HG02588 (cell line): ENCODE results near the gene BMP6.

ENCODE experiments used
- ATAC-seq: cut with Tn5 transposase; IDR thresholded peaks from one replicate; pipeline ENCODE4 v1.9.1; 2021; ENCODE audit warnings: mild to moderate bottlenecking, moderate library complexity; ENCODE audit not compliant: unreplicated experiment

The BMP6 gene

DNA sequence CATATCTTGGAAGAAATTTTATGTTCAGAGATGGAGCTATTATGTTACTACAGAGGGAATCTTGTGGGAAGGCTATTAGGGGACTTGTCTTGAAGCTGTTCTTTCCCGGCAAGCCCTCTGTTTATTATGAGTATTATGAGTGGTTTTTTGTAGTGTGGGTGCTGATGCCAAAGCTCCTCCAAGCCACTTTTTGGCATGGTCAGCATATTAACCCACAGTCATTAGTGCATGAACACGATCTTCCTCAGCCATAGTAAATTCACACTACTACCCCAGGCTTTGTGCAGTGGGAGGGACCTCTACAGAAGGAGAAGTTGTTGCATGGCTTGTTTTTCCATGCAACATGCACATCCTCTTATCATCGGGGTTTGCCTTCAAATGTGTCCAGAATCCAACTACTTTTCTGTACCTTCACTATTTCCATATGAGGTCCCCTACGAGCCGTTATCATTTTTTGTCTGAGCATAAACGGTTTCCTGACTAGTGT, 6.5 kb upstream of the BMP6 start:
- ATAC-seq: no peak

DNA sequence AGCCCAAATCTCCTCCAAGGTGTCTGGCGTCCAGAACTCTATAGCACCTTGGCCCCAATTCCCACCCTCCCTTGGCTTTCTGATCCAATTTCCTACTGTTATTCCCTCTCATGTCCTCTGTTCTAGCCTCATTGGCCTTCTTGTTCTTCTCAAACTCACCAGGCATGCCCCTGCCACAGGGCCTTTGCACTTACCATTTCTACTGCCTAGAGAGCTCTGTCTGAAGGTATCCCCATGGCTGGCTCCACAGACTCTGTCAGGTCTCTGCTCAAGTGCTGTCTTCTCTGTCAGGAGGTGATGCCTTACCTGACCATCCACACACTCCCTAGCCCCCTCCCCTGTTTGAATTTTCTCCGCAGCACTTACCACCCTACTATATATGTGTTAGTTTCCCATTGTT, 5.6 kb upstream of the BMP6 start:
- ATAC-seq: no peak

GRCh38 chr6:7721649-7722048, 4.2 kb upstream of the BMP6 start:
- no peak for ATAC-seq

DNA sequence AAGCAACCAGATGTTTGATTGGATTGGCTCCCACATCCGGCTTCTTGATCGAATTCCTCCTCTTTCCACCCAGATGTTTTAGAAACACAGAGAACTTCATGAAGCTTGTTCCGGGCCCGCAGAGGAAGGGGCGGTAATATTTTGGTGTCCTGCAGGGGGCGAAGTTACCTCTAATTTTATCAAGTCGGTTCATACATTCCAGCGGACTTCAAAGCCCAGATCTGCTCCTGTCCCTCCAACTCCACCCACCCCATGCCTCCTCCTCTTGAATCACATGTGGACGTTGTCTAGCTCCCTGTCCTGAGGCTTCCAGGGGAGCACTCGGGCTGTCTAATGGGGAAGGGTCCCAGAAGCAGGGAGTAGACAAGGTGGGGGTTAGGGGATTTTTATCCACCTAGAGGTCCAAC, 2.9 kb upstream of the BMP6 start:
- no peak for ATAC-seq

GRCh38 chr6:7723554-7723953, 2.3 kb upstream of the BMP6 start:
- ATAC-seq: no peak

- ATAC-seq: no peak
These were observed 487 bp upstream of the BMP6 start for GRCh38 chr6:7725412-7725811.

DNA sequence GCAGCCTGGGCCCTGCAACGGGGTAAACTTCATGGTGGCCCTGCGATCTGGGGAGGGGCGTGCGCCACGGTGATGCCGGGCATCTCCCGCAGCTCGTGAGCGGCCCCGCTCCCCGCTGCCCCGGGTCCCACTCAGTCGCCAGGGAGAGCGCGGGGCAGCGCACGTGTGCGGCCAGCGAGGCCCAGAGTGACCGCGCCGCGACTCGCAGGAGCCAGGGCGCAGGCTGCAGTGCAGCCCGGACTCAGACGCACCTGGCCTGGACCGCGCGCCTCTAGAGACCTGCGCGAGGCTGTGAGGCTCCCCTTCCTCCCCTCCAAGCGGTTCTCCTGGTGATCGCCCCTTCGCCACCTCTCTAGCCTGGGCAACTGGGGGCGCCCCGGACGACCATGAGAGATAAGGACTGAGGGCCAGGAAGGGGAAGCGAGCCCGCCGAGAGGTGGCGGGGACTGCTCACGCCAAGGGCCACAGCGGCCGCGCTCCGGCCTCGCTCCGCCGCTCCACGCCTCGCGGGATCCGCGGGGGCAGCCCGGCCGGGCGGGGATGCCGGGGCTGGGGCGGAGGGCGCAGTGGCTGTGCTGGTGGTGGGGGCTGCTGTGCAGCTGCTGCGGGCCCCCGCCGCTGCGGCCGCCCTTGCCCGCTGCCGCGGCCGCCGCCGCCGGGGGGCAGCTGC, 652 bp downstream of the BMP6 start:
- ATAC-seq: peak; percentile 18

GRCh38 chr6:7727086-7727945, 1.4 kb downstream of the BMP6 start:
- no peak for ATAC-seq

DNA sequence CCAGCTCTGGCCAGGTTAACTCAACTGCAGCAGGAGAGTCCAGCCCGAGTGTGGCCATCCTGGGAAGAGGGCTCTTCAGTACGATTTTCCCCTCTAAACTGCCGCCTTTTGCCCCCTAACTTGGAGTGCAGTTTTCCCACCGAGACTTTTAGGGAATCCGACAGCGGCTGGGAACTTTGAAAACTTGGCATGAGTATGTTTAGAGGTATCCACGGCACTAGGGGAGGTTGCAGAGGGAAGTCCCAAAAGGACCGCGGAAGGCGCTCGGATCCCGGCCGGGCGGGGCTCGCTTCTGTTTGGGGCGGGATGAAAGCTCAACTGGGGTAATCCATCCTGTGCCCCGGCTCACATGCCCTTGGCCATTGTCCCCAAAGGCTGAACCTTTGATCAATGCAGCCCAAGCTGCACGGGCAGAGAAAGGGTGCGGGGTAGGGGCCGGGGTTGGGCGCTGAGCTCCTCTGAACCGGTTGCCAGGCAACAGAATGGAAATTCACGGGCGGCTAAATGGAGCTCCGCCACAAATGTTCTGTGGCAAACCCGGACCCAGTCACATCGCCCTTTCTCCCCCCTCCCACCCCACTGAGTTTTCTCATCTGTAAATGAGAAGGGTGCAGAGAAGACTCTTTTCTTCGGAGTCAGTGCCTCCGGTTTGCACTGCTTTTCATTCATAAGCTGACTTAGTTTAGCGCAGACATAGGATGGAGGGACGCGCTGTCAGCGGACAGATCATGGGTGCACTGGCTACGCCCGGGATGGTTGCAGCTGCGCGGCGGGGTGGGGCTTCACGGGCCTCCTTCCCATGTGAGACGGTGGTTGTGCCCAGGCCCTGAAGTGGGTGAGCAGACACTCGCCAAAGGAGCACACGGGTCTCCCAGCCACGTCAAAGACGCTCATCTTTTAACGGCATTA, 2.3 kb downstream of the BMP6 start:
- ATAC-seq: no peak

DNA sequence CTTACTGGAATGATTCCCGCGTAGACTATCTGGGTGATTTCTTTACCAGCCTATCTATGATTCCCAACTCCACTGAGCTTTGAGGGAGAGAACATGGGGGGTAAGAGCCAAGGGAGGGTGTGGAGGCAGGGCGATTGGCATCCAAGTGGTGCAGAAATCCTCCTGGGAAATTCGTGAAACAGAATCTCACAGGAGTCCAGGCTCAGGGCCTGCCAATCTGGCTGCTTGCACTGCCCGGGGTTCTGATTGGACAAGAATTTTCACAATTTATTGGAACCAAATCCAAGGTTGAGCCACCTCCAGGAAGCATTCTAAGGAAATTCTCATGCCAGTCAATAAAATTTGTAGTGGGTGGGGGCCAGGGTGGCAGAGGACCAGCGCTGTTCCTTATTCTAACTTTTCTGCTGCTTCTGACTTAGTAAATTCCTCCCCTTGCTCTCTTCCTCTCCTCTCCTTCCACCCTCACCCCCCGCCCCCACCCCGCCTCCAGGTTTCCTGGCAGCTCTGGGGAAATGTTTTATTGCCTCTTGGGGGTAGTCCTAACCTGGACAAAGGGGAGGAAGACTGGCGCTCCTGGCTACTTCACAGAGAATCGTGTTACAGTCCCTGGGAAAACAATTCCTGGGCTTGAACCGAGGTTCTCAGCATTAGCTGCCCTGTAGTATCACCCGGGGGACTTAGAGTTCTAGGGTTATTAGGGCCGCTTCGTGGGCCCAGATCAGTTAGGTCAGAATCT, 3.1 kb downstream of the BMP6 start:
- no peak for ATAC-seq

DNA sequence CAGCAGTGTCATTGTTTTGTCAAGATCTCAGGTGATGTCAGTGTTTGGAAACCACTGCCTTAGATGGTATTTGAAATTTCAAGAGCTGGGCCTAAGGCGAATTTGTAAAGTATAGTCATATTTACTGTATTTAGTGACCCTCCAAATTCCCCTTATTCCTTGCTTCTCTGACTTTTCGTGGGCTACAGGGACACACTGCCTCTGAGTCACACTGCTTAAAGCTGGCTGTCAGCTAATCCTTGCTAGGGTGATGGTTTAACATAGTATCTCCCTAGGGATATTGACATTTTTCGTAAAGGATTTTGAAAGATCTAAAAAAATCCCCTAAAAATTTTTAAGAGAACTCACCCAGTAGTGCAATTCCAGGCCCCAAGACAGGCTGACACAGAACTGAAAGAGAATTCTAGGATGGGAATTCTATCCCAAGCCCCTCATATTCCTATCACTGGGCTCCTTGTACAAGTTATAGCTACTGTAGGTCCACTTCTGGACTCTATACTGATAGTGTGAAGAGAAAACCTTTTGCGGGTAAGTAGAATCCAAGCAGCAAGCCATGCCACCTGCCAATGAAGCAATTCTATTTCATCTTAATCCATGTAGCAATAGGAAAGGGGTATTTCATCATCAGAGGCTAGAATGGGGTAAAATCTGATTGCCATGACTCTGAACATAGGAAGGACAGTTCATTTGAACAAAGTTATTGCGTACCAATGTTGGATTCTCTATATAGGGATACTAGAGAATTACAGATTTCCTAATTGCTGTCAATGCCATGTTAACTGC, 4.3 kb downstream of the BMP6 start:
- ATAC-seq: no peak

GRCh38 chr6:7730784-7731227, 4.9 kb downstream of the BMP6 start:
- no peak for ATAC-seq

DNA sequence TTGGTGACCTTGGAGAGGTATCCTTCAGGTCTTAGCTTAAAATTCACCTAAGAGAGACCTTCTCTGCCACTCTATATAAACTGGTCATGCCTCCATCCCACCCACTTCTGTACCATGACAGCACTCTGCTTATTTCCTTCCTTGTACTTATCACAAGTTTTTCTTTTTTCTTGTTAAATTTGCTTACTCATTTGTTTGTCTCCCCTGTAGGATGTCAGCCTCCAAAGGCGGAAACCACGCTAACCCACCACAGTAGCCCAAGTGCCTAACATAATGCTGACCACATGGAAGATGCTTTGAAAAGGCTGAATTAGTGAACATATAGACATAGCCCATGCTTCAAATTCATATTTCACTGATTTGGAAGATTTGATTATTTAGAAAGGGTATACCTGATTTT, 5.4 kb downstream of the BMP6 start:
- ATAC-seq: no peak

- ATAC-seq: no peak
These were observed 6.3 kb downstream of the BMP6 start for GRCh38 chr6:7732228-7732627.

DNA sequence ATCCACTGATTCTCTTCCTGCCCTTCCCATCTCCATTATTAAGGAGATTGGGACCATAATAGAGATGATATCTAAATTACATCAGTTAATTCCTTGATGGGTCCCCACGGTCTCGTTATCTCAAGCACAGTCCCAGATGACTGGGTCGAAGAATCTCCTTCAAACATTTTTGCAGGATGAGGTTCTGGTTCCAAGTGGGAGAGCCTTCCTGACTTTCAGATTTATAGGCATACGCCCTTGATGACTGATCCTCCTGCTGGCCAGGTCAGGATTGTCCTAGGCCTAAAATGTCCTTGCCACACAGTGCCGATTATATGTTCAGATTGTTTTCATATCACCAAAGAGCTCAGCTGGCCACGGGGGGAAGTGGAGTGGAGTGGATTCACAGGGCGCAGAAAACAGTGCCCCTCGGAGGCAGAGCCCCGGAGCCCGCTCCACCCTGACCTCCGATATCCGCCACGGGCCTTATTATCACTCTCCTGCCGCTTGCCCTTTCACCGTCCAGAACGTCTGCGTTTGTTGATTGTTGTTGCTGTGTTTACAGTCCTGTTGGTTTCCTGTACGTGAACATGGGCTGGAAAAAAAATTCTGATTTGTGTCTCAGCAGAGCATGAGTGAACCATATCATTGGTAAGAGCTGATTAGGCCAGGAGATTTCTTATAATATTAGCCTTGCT, 8.9 kb downstream of the BMP6 start:
- ATAC-seq: no peak

DNA sequence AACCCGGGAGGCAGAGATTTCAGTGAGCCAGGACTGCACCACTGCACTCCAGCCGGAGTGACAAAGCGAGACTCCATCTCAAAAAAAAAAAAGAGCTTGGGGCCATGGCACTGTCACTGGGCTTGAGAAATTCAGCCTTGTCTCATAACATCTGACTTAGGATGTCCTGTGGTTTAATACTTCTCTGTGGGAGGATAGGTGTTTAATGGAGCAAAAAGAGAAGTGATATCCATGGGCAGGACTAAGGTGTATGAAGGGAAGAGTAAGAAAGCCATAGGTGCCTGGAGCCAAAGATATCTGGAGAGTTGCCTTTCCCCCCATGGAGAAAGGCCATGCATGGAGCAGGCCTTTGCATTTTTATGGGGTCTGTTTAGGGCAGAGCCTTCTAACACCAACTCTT, 11.2 kb downstream of the BMP6 start:
- no peak for ATAC-seq

GRCh38 chr6:7737867-7738266, 12.0 kb downstream of the BMP6 start:
- no peak for ATAC-seq

DNA sequence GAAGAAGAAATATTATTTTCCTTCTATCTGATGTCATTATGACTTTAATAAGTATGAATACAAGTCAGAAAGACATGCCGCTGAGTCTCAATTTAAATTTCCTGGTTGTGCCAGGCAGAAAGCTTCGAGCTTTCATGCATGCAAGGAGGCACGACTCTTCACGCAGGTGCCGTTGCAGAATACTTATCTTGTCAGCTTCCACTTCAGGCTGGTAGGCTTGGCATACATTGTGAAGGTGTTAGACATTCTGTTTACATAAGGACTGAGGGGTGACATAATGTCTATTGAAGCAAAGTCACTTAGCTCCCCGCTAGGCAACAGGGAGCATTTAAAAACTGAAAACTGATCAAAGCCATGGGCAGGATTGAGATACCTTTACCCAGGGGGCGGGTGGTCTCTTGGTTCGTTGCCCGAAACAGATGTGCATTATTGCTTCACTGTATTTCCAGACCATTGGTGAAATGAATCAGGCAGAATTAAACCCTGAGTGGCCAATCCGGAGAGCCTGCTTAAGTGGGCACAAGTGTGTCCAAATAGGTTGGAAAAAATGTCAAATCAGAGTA, 16.4 kb downstream of the BMP6 start:
- no peak for ATAC-seq

DNA sequence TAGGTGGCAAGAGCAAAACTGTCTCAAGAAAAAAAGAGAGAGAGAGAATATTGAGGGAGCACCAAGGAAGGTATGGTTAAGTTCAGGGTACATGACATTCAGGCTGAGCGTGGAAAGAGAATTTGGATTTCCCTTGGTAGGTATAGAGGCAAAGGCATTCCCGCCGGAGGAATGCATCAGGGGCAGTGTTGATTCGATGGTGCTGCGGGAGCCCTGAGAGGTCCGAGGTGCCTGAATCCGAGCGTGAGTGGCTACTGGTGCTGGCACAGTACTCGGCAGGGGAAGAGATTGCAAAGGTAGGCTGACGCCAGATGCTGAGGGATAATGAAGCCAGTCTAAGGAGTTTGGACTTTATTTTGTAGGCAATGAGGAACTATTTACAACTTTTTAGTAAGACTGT, 20.0 kb downstream of the BMP6 start:
- ATAC-seq: no peak
